Endodermal cell (in vitro differentiated cells): ENCODE measurements around the gene PAIP2. TPM values are rescaled to one million over a fixed set of nuclear protein-coding genes. Genes with fewer than 3 reads are reported as not detected.

ENCODE experiments used
- DNase-seq: peaks from one replicate; pipeline ENCODE4 v3.0.0-alpha.2; 2017
- H3K27ac ChIP-seq: 2 replicates; pipeline ENCODE4 v1.5.1; 2013; ENCODE audit warnings: mild to moderate bottlenecking, low read depth, low read length, moderate library complexity
- H3K27me3 ChIP-seq: 2 replicates; pipeline ENCODE4 v1.6.1; 2013; ENCODE audit warnings: mild to moderate bottlenecking, low read length, moderate library complexity; ENCODE audit not compliant: insufficient read depth, control insufficient read depth, poor library complexity, severe bottlenecking
- H3K36me3 ChIP-seq: 2 replicates; pipeline ENCODE4 v1.7.0; 2013; ENCODE audit warnings: mild to moderate bottlenecking, low read length, moderate library complexity; ENCODE audit not compliant: control insufficient read depth, insufficient read depth
- H3K4me1 ChIP-seq: one replicate; pipeline ENCODE4 v1.7.0; 2013; ENCODE audit warnings: low read length; ENCODE audit not compliant: control insufficient read depth, insufficient read depth
- H3K4me3 ChIP-seq: 2 replicates; pipeline ENCODE4 v1.5.1; 2013; ENCODE audit warnings: mild to moderate bottlenecking, low read length, moderate library complexity
- H3K9ac ChIP-seq: 2 replicates; pipeline ENCODE4 v1.6.1; 2013; ENCODE audit warnings: mild to moderate bottlenecking, low read length, moderate library complexity; ENCODE audit not compliant: poor library complexity, severe bottlenecking; ENCODE audit errors: extremely low read depth
- H3K9me3 ChIP-seq: 2 replicates; pipeline ENCODE4 v1.6.1; 2013; ENCODE audit warnings: mild to moderate bottlenecking, low read length, moderate library complexity; ENCODE audit not compliant: control insufficient read depth
- H3K27ac Mint-ChIP-seq: 2 replicates; pipeline ENCODE4 v1.8.0; 2020; ENCODE audit warnings: mixed read lengths
- H3K27me3 Mint-ChIP-seq: 2 replicates; pipeline ENCODE4 v1.8.0; 2021; ENCODE audit warnings: mild to moderate bottlenecking, mixed read lengths; ENCODE audit not compliant: insufficient read depth
- H3K36me3 Mint-ChIP-seq: 2 replicates; pipeline ENCODE4 v1.8.0; 2020; ENCODE audit warnings: low read depth, mixed read lengths
- H3K4me1 Mint-ChIP-seq: 2 replicates; pipeline ENCODE4 v1.8.0; 2020; ENCODE audit warnings: mixed read lengths
- H3K4me3 Mint-ChIP-seq: 2 replicates; pipeline ENCODE4 v1.8.0; 2020; ENCODE audit warnings: mild to moderate bottlenecking, moderate library complexity, mixed read lengths
- H3K9me3 Mint-ChIP-seq: 2 replicates; pipeline ENCODE4 v1.8.0; 2020; ENCODE audit warnings: mild to moderate bottlenecking, mixed read lengths
- WGBS, 2 experiments: methylation state at CpG; one replicate each; pipeline versions ENCODE4 v1.1.5 to v1.1.7; 2013; ENCODE audit warnings: missing lambda C conversion rate in 2 of 2, mixed read lengths in 1 of 2; ENCODE audit not compliant: insufficient coverage in 1 of 2, insufficient read length in 1 of 2; 5-methylcytosine and 5-hydroxymethylcytosine counted together
- total RNA-seq, 2 donors: library from RNA; stranded (reverse); fragmentation: NEBNext Ultra II Directional in 1 of 2; extraction: Animal tissue kit (Norgen Biotek cat#: 25700) in 1 of 2; gene quantifications; 2 replicates in 1 of 2; 3 replicates in 1 of 2; pipeline ENCODE4 v1.2.1, GENCODE V29; 2021
- TF ChIP-seq, protein P1 (sequence below): fragments of 200-600 bp; sonication (generic); conservative IDR thresholded peaks from 2 replicates; pipeline ENCODE4 v1.5.0; 2021; ENCODE audit warnings: antibody characterized with exemption, mild to moderate bottlenecking

The PAIP2 gene
- total RNA-seq, 2 donors from 2014 or later = 128 to 142 TPM

DNA sequence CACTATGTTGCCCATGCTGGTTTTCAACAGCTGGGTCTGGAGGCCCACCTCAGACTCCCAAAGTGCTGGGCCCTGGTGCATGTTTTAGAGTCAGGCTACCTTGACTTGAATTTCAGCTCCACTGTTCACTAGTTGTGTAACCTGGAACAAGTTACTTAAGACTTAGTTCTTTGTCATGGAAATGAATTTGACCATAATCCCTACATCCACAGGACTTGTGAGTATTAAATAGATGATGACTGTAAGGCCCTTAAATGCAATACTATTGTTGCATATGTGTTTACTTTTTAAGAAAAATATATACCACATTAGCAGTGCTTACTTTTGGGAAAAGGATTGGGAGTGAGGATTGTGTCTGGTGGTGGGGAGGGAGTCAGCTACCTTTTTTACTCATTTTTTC, 16.4 kb downstream of the PAIP2 start:
- H3K36me3 Mint-ChIP-seq = peaks cover 46% of the 10 kb centered on the region
- no peak overlapping the region for H3K27ac Mint-ChIP-seq
- TF ChIP-seq, protein P1, sequence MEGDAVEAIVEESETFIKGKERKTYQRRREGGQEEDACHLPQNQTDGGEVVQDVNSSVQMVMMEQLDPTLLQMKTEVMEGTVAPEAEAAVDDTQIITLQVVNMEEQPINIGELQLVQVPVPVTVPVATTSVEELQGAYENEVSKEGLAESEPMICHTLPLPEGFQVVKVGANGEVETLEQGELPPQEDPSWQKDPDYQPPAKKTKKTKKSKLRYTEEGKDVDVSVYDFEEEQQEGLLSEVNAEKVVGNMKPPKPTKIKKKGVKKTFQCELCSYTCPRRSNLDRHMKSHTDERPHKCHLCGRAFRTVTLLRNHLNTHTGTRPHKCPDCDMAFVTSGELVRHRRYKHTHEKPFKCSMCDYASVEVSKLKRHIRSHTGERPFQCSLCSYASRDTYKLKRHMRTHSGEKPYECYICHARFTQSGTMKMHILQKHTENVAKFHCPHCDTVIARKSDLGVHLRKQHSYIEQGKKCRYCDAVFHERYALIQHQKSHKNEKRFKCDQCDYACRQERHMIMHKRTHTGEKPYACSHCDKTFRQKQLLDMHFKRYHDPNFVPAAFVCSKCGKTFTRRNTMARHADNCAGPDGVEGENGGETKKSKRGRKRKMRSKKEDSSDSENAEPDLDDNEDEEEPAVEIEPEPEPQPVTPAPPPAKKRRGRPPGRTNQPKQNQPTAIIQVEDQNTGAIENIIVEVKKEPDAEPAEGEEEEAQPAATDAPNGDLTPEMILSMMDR = no peak
- no peaks in the 10 kb centered on the region for H3K27me3 Mint-ChIP-seq
- no peak for DNase-seq
- H3K27ac ChIP-seq = no peak overlapping the region
- peaks cover 15% of the 10 kb centered on the region for H3K9me3 ChIP-seq
- H3K9ac ChIP-seq = no peak overlapping the region
- H3K4me3 ChIP-seq = no peak overlapping the region
- no peaks in the 10 kb centered on the region for H3K4me1 ChIP-seq
- H3K9me3 Mint-ChIP-seq = no peaks in the 10 kb centered on the region
- H3K27me3 ChIP-seq = no peaks in the 10 kb centered on the region
- no peaks in the 10 kb centered on the region for H3K4me1 Mint-ChIP-seq
- H3K36me3 ChIP-seq = peaks cover 35% of the 10 kb centered on the region
- H3K4me3 Mint-ChIP-seq = no peak overlapping the region

DNA sequence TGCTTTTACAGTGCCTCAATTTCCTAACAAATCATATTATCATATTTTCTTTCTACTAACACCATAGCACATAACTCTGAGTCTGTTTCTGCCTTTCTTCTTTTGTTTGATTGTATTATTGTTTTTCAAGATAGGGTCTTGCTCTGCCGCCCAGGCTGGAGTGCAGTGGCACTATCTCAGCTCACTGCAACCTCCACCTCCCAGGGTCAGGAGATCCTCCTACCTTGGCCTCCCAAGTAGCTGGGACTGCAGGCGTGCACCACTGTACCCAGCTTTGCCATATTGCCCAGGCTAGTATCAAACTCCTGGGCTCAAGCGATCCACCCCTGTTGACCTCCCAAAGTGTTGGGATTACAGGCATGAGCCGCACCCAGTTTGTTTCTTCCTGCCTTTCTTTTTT, 18.7 kb downstream of the PAIP2 start:
- Histone ChIP-seq H3K27me3 (no peaks in the 10 kb centered on the region), H3K4me3 (no peak overlapping the region), H3K4me1 (no peaks in the 10 kb centered on the region), H3K9ac (no peak overlapping the region), H3K9me3 (no peaks in the 10 kb centered on the region), H3K36me3 (peaks cover 38% of the 10 kb centered on the region), H3K27ac (no peak overlapping the region)
- no peaks in the 10 kb centered on the region for H3K27me3 Mint-ChIP-seq
- no peaks in the 10 kb centered on the region for H3K4me1 Mint-ChIP-seq
- no peak overlapping the region for H3K4me3 Mint-ChIP-seq
- peak overlapping the region; percentile 70 for H3K27ac Mint-ChIP-seq
- DNase-seq = no peak
- peaks cover 49% of the 10 kb centered on the region for H3K36me3 Mint-ChIP-seq
- WGBS, 2 experiments = 94 to 96% methylated on average over 4 of the region's 4 CpGs
- H3K9me3 Mint-ChIP-seq = no peaks in the 10 kb centered on the region
- TF ChIP-seq, protein P1 = no peak

DNA sequence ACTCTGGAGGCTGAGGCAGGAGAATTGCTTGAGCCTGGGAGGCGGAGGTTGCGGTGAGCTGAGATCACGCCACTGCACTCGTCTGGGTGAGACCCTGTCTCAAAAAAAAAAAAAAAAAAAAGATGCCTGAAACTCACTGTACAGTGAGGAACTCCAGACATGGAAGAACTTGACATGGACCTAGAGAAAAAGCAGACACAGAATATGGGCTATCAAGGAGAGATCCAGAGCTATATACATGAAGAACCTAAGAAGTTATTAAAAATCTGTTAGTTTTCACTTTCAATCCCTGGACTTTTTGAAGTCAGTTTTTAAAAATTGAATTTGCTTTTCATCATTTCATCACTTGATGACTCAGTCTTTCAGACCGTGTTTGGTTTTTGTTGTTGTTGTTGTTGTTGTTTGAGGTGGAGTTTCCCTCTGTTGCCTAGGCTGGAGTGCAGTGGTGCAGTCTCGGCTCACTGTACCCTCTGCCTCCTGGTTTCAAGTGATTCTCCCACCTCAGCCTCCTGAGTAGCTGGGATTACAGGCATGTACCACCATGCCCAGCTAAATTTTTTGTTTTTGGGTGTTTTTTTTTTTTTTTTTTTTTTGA, 20.3 kb downstream of the PAIP2 start:
- Histone ChIP-seq H3K4me1 (no peaks in the 10 kb centered on the region), H3K27me3 (no peaks in the 10 kb centered on the region), H3K9me3 (no peaks in the 10 kb centered on the region), H3K9ac (no peak overlapping the region), H3K4me3 (no peak overlapping the region), H3K36me3 (peaks cover 54% of the 10 kb centered on the region), H3K27ac (no peak overlapping the region)
- Mint-ChIP-seq H3K4me3 (no peak overlapping the region), H3K4me1 (no peaks in the 10 kb centered on the region), H3K27ac (no peak overlapping the region), H3K36me3 (peaks cover 61% of the 10 kb centered on the region), H3K9me3 (no peaks in the 10 kb centered on the region), H3K27me3 (no peaks in the 10 kb centered on the region)
- WGBS, 2 experiments = 80 to 92% methylated on average over 1 to 6 of the region's 6 CpGs
- TF ChIP-seq, protein P1 = no peak
- no peak for DNase-seq
